HG03159 (cell line): ENCODE results near the gene PHACTR1.

Source experiments
- ATAC-seq: cut with Tn5 transposase; IDR thresholded peaks from one replicate; pipeline ENCODE4 v1.9.1; 2021; ENCODE audit warnings: mild to moderate bottlenecking, moderate library complexity; ENCODE audit not compliant: unreplicated experiment

PHACTR1 gene

DNA sequence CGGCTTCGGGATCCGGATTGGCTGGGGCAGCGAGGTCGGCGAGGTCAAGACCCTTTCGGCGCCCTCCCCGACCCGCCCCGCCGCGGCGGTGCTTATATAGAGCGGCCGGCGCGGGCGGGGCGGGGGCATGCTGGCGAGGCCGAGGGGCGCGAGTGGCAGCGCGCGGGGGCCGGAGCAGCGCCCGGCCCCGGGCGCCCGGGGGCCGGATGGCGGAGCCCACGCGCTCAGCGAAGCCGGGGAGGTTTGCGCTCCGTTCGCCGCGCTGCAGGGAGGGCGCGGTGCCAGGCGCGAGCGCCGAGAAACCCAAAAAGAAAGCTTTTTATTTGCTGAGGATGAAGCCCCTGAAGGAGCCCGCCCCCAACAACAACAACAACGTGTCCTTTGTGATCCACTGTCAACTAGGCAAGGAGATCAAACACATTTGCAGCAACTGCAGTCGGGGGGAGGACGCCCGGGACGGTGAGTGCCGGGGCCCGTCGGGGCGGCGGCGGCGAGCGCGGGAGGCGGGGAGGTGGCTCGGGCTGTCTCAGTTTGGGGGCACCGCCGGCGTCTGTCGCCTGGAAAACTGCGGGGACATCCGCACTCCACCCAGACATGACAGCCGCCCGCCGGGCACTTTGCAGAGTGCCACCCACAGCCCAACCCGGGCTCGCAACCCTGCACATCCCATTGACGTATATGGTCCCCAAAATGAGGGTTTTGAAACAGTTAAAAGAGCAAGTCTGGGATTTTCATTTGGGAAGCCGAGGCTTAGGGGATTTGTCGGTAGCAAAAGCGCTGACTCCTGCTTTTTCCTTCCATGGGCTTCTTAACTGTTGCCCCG, 297.3 kb downstream of the PHACTR1 start:
- no peak for ATAC-seq

GRCh38 chr6:13014504-13015378, 298.2 kb downstream of the PHACTR1 start:
- no peak for ATAC-seq

DNA sequence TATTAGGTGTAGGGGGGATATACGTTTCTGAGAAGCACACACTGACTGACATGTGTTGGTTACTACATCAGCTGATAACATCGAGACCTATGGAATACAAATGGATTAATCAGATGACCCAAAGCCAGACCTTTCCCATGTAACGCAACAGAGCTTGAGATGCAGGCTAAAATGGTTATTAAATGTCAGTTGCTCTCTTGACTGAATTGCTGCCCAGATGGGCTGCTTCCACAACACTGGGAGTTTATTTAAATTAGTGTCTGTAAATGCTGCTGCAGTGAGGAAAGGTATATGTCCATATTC, 298.8 kb downstream of the PHACTR1 start:
- ATAC-seq, result no peak

DNA sequence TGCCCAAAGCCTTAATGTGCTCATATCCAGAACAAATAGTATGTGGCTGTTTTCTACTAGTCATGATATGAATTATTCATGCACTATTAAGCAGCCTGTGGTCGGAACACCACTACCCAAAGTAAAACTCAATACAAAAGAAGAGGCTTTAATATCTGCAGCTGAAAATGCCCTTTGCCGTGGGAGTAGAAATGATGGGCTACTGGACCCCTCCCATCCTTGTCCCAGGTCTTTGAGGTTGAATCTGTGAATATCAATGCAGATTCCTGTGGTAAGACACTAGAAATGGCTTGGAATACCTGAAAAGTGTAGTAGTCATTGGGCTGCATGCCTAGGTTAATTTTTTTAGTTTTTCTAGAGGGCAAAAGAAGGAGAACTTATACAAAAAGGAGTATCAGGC, 308.0 kb downstream of the PHACTR1 start:
- ATAC-seq, result no peak

- ATAC-seq, result no peak
Observed at GRCh38 chr6:13025893-13026499, 309.4 kb downstream of the PHACTR1 start.

DNA sequence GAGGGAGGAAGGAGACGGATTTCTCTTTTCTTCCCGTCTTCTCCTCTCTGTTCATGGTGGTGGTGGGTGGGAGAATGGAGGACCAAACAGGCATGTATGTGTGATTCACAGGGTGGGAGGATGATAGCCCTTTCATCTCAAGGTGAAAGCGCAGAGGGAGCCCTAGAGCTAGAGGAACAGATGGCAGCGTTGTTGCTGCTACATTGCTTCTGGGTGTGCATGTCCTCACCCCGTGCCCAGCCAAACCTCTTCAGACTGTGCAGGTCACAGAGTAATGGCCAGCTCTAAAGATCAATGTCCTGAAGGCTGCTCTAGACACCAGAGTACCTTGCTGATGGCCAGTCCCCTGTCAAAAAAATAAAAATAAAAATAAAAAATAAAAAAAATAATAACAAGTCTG, 310.0 kb downstream of the PHACTR1 start:
- no peak for ATAC-seq

DNA sequence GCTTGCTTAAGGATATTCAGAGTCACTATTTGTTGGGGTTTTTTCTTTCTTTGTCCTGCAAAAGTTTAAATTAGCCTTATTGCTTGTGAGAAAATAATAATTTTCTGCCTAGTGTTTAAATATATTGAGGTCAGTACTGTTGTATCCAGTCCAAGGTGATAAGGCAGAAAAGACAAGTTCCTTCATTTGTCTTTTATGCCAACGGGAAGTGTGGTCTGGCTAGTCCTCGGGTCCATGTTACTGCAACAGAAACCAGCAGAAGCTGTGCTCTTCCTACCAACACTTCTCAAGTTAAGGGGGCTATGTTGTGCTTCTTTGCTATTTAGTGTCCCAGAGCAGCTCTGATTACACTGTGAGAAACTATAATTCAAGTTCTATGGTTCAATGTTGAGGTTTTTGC, 310.6 kb downstream of the PHACTR1 start:
- no peak for ATAC-seq

DNA sequence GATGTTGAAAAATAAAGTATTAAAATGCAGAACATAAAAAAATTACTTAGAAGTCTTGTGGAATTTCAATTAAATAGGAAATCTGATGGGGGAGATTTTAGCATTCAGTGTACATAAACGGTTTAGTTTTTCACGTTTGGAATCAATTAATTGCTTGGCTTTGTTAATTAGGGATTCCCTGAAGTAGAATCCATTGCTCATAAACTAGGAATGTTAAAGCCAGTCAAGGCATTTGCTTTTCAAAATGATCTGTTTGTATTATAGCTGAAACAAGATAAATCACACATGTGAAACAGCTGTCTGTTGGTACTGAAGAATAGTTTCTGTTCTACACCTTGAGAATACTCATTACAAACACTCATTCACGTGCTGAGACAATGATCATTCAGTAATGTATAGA, 313.8 kb downstream of the PHACTR1 start:
- no peak for ATAC-seq

- ATAC-seq, result no peak
Observed at GRCh38 chr6:13032566-13032965, 316.0 kb downstream of the PHACTR1 start.

- no peak for ATAC-seq
Observed at GRCh38 chr6:13033145-13033544, 316.6 kb downstream of the PHACTR1 start.

DNA sequence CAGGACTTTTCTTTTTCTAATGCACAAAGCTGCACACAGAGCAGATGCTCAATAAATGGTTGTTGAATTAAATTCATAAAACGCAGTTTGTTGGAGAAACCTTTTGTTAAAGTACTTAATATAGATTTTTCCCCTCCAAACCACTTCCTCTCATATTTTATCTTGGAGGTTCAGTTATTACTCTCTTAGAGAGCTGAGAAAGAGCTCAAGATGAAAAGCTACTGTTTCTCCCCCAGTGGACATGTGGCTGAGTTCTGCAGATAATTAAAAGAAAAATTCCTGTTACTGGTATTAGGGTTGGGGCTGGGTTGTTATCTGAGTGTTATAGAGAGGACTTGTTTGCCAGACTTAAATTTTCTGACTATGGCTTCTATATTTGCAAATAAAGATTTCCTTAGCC, 317.7 kb downstream of the PHACTR1 start:
- no peak for ATAC-seq

- no peak for ATAC-seq
Observed at GRCh38 chr6:13035606-13036005, 319.0 kb downstream of the PHACTR1 start.

GRCh38 chr6:13038315-13038714, 321.7 kb downstream of the PHACTR1 start:
- no peak for ATAC-seq

DNA sequence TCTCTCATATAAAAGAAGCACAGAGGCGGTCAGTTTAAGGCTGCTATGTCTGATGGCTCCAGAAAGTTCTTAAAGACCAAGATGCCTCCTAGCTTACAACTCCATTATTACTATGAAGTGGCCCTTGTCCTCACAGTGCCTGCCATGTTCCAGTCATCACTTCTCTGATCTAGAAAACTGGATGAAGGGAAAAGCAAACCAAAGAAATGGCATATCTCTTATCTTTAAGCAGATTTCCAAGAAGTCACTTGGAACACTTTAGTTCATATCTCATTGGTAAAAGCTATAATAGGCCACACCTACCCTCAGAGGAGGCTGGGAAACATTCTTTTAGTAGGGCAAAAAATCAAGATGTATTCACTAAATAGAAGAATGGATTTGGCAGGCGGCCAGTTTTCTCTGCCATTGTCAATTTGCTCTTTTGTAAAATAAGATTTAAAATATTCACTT, 322.2 kb downstream of the PHACTR1 start:
- ATAC-seq, result no peak

DNA sequence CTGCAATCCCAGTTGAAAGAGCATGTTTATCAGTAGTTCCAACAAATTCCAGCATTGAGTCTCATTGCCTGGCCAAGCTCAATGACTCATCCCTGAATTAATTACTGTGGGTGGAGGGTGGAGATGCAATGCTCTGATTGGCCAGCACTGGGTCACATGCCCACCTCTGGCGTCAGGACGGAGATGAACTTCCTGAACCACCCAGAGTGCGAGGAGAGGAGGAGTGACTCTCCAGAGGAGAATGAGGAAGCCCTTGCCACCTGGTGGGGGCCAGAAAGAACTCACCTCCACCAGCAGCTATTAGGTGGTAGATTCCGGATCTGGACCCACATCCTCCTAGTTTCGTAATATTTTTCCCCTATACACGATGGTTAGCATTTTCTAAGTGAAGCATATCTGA, 327.8 kb downstream of the PHACTR1 start:
- ATAC-seq, result no peak

DNA sequence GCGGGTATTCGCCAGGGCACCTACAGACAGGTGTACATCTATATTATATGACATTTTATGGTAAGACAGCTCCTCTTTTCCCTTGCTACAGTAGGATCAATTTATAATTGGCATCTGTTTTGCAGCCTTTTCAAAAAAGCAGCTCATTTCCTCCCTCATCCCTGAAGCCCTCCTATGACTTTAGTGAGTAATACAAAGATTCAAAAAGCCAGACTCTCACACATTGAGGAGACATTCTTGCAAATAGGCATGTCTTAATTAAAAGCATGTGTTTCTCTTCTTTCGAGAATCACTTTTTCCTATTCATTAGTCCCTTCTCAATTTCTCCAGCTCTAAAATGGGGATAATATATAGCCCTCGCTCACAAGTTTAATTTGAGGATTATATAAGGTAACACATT, 328.3 kb downstream of the PHACTR1 start:
- no peak for ATAC-seq

GRCh38 chr6:13045676-13046075, 329.1 kb downstream of the PHACTR1 start:
- ATAC-seq, result no peak

DNA sequence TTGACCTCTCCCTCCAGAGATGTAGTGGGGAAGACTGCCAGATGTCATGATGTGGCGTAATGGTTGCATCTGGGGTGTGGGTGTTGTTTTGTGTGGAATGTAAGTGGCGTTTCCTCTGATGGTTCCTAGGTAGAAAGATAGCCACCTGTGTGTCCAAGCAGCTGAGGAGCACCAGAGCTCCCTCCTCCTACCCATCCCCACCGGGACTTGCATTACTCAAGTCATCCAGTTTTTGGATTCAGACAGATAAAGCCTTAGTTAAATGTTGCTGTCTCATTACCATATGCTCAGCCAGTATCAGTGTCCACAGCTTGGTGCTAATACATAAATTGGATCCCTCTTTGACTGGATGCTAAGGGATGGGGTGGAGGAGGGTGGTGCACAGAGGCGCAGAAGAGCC, 329.5 kb downstream of the PHACTR1 start:
- no peak for ATAC-seq

- no peak for ATAC-seq
Observed at GRCh38 chr6:13048113-13048512, 331.5 kb downstream of the PHACTR1 start.

- ATAC-seq, result no peak
Observed at GRCh38 chr6:13049666-13050254, 333.2 kb downstream of the PHACTR1 start.

DNA sequence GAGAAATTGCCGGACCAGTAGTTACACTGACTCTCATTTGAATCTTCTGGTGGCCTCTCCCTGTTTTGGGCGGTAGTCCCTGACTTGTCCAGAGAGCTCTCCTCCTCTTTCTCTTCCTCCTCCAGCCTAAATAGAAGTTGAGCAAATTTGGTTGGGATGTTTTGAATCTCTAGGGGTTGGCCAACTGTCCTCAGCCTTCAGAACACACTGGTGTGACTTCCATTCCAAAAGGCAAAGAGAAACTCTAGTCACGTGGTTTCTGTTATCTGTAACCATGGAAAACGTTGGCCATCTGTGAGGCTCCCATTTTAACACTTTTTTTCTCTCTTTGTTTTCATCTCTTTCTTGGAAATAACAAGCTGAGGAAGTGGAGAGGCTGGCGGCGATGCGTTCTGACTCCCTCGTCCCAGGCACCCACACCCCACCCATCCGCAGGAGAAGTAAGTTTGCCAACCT, 336.5 kb downstream of the PHACTR1 start:
- no peak for ATAC-seq
